Smooth muscle cell (in vitro differentiated cells): ENCODE data around the gene PLIN5. TPM values are rescaled to one million over a fixed set of nuclear protein-coding genes. Genes with fewer than 3 reads are reported as not detected.

ENCODE experiments used
- DNase-seq: peaks from one replicate; lab custom pipeline; 2025; ENCODE audit not compliant: unreplicated experiment; lab: John Stamatoyannopoulos, UW
- H2AFZ ChIP-seq: fragments of 200-600 bp; sonication (generic); 2 replicates; pipeline ENCODE4 v1.6.0; 2016; ENCODE audit warnings: antibody characterized with exemption, low read depth, mild to moderate bottlenecking
- H3F3A ChIP-seq: fragments of 200-600 bp; sonication (generic); 2 replicates; pipeline ENCODE4 v1.6.0; 2017; ENCODE audit warnings: antibody characterized with exemption, low read depth
- H3K27ac ChIP-seq: fragments of 200-600 bp; sonication (generic); 2 replicates; pipeline ENCODE4 v1.5.1; 2016; ENCODE audit warnings: low read depth, mild to moderate bottlenecking
- H3K27me3 ChIP-seq: fragments of 200-600 bp; sonication (generic); 2 replicates; pipeline ENCODE4 v1.6.1; 2016; ENCODE audit warnings: low read depth, mild to moderate bottlenecking
- H3K36me3 ChIP-seq: fragments of 200-600 bp; sonication (generic); 2 replicates; pipeline ENCODE4 v1.5.1; 2016; ENCODE audit warnings: low read depth
- H3K4me1 ChIP-seq: fragments of 200-600 bp; sonication (generic); 2 replicates; pipeline ENCODE4 v1.5.1; 2016; ENCODE audit warnings: low read depth
- H3K4me2 ChIP-seq: fragments of 200-600 bp; sonication (generic); 2 replicates; pipeline ENCODE4 v1.6.0; 2016; ENCODE audit warnings: mild to moderate bottlenecking
- H3K4me3 ChIP-seq: fragments of 200-600 bp; sonication (generic); 2 replicates; pipeline ENCODE4 v1.5.1; 2016; ENCODE audit warnings: mild to moderate bottlenecking
- H3K79me2 ChIP-seq: fragments of 200-600 bp; sonication (generic); 2 replicates; pipeline ENCODE4 v1.6.0; 2016; ENCODE audit warnings: low read depth, mild to moderate bottlenecking
- H3K9ac ChIP-seq: fragments of 200-600 bp; sonication (generic); 2 replicates; pipeline ENCODE4 v1.6.0; 2016; ENCODE audit warnings: low read depth
- H3K9me3 ChIP-seq: fragments of 200-600 bp; sonication (generic); replicated peaks from 2 replicates; pipeline ENCODE4 v1.5.1; 2016; ENCODE audit warnings: low read depth
- H4K20me1 ChIP-seq: fragments of 200-600 bp; sonication (generic); 2 replicates; pipeline ENCODE4 v1.6.0; 2016; ENCODE audit warnings: low read depth
- CTCF ChIP-seq: fragments of 200-600 bp; sonication (generic); IDR thresholded peaks from 2 replicates; pipeline ENCODE4 v1.5.1; 2017; ENCODE audit warnings: borderline replicate concordance, mild to moderate bottlenecking, antibody characterized with exemption; ENCODE audit not compliant: insufficient read depth, poor library complexity, severe bottlenecking
- WGBS: methylation state at CpG from one replicate; pipeline ENCODE4 v1.1.7; 2016; ENCODE audit warnings: low lambda C conversion rate; 5-methylcytosine and 5-hydroxymethylcytosine counted together
- polyA plus RNA-seq: library from polyadenylated mRNA; unstranded; fragments of >200 nt; fragmentation: Nextera tagmentation; extraction: Ambion mirVana; gene quantifications from 2 replicates; pipeline ENCODE4 v1.2.1, GENCODE V29; 2016
- total RNA-seq: library from RNA; depleted of rRNA; stranded (reverse); fragments of >200 nt; gene quantifications from 2 replicates; pipeline ENCODE4 v1.2.3, GENCODE V29; 2014

Gene PLIN5
- total and polyA plus RNA-seq, 2 experiments from 2014 or later: not detected

GRCh38 chr19:4550018-4550417, 15.0 kb upstream of the PLIN5 start:
- 96% methylated on average over 18 of the region's 18 CpGs for WGBS
- Histone ChIP-seq H3K79me2 (no peaks in the 10 kb centered on the region), H3K27me3 (no peaks in the 10 kb centered on the region), H3K9me3 (no peaks in the 10 kb centered on the region), H3F3A (no peaks in the 10 kb centered on the region), H3K4me2 (no peak overlapping the region), H3K4me3 (no peak overlapping the region), H3K36me3 (no peaks in the 10 kb centered on the region), H4K20me1 (no peaks in the 10 kb centered on the region), H3K4me1 (no peaks in the 10 kb centered on the region), H2AFZ (no peak overlapping the region), H3K27ac (no peak overlapping the region), H3K9ac (no peak overlapping the region)
- no peak for TF ChIP-seq CTCF
- DNase-seq: no peak

- Histone ChIP-seq H3K9me3 (no peaks in the 10 kb centered on the region), H3K36me3 (no peaks in the 10 kb centered on the region), H3K4me1 (no peaks in the 10 kb centered on the region), H3K4me3 (no peak overlapping the region), H3K27me3 (no peaks in the 10 kb centered on the region), H3K9ac (no peak overlapping the region), H3K79me2 (no peaks in the 10 kb centered on the region), H4K20me1 (no peaks in the 10 kb centered on the region), H3K4me2 (no peak overlapping the region), H3F3A (no peaks in the 10 kb centered on the region), H3K27ac (no peak overlapping the region), H2AFZ (no peak overlapping the region)
- WGBS: 86% methylated on average over 14 of the region's 14 CpGs
- no peak for DNase-seq
- TF ChIP-seq CTCF: no peak
These were observed 13.2 kb upstream of the PLIN5 start for GRCh38 chr19:4548238-4548584.

GRCh38 chr19:4547303-4548237, 12.5 kb upstream of the PLIN5 start:
- no peak overlapping the region for H3K9ac ChIP-seq
- no peaks in the 10 kb centered on the region for H3K79me2 ChIP-seq
- WGBS: 89% methylated on average over 31 of the region's 32 CpGs
- peak; percentile 21 for TF ChIP-seq CTCF
- H3K4me1 ChIP-seq: no peaks in the 10 kb centered on the region
- no peaks in the 10 kb centered on the region for H3F3A ChIP-seq
- no peaks in the 10 kb centered on the region for H3K9me3 ChIP-seq
- H3K27me3 ChIP-seq: no peaks in the 10 kb centered on the region
- no peaks in the 10 kb centered on the region for H4K20me1 ChIP-seq
- no peaks in the 10 kb centered on the region for H3K36me3 ChIP-seq
- H3K4me3 ChIP-seq: no peak overlapping the region
- H2AFZ ChIP-seq: no peak overlapping the region
- no peak for DNase-seq
- H3K27ac ChIP-seq: no peak overlapping the region
- H3K4me2 ChIP-seq: no peak overlapping the region
